ENCODE results near the gene TPP1. TPM values are rescaled to one million over a fixed set of nuclear protein-coding genes. Genes with fewer than 3 reads are reported as not detected.

TPP1 gene
- total RNA-seq, 1 experiment from 2014 or later, result 21.6 TPM

DNA sequence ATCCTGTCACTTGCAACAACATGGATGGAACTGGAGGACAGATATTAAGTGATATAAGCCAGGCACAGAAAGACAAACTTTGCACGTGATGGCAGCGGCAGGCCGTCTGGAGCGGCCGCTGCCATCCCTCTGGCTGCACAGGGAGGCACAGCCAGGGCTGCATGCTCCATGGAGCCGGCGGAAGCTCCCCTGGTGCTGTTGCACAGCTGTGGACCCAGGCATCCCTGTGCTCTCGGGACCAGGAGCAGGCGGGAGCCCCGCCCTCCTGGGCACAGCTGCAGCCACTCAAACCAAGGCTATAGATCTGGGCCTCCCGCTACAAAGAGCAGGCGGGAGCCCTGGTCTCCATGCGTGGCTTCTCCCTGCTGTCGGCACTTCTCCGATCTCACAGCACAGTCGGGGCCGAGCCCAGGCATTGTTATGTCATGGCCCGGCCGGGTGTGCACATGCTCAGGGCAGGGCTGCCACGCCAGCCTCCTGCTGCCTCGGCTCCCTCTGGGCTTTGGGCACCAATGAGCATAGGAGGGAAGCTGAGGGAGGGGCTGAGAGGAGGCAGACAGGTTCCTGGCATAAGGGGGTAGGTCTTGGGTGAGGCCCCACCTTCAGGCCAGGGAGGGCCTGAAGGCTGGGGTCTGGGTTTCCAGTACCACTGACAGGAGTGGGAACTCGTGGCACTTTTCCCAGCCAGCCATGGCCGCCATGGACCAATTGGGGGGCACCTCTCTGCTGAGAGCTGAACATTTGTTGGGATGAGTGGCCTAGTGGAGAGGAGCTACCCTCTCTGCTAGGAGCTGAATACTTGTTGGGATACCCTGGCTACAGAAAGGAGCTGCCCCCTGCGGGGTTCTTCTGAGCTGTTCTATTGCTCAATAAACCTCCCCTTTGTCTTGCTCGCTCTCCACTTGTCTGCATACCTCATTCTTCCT lies 32.5 kb downstream of the TPP1 start:
- POLR2A ChIA-PET (ENCODE audit: unreplicated experiment), result no interaction called here
- peaks cover 16% of the 10 kb centered on the region; the same call in 1 of the 2 replicates for H3K36me3 ChIP-seq (ENCODE audit: low read depth, low read length)
- CTCF ChIA-PET, result no interaction called here
- H3K79me2 ChIP-seq (ENCODE audit: low read length), result no peaks in the 10 kb centered on the region
- no peaks in the 10 kb centered on the region for H4K20me1 ChIP-seq (ENCODE audit: low read length)
- H3K27ac ChIP-seq (ENCODE audit: low read length), result no peak overlapping the region
- DNase-seq (no peak), ATAC-seq (no peak)
- no peaks in the 10 kb centered on the region for H3K9me2 ChIP-seq (replicated peaks; ENCODE audit: low read length)
- H3K4me1 ChIP-seq (ENCODE audit: insufficient read depth, low read length), result no peaks in the 10 kb centered on the region
- no peaks in the 10 kb centered on the region for H3K27me3 ChIP-seq (ENCODE audit: low read length)
- H3F3A ChIP-seq (ENCODE audit: low read length, unreplicated experiment), result no peaks in the 10 kb centered on the region
- H3K9me3 ChIP-seq (ENCODE audit: low read length), result peaks cover 8% of the 10 kb centered on the region; the same call in 1 of the 2 replicates
- H3K9ac ChIP-seq (ENCODE audit: low read length), result no peak overlapping the region
- H3K4me3 ChIP-seq (ENCODE audit: low read length), result no peak overlapping the region
- BruUV-seq (replicated peaks), result no TSS peak
- no peak overlapping the region for H3K4me2 ChIP-seq (ENCODE audit: low read length)
- intact Hi-C loops (cut with micrococcal nuclease), result no loop called here
- TF ChIP-seq, protein P1, sequence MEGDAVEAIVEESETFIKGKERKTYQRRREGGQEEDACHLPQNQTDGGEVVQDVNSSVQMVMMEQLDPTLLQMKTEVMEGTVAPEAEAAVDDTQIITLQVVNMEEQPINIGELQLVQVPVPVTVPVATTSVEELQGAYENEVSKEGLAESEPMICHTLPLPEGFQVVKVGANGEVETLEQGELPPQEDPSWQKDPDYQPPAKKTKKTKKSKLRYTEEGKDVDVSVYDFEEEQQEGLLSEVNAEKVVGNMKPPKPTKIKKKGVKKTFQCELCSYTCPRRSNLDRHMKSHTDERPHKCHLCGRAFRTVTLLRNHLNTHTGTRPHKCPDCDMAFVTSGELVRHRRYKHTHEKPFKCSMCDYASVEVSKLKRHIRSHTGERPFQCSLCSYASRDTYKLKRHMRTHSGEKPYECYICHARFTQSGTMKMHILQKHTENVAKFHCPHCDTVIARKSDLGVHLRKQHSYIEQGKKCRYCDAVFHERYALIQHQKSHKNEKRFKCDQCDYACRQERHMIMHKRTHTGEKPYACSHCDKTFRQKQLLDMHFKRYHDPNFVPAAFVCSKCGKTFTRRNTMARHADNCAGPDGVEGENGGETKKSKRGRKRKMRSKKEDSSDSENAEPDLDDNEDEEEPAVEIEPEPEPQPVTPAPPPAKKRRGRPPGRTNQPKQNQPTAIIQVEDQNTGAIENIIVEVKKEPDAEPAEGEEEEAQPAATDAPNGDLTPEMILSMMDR (conservative IDR thresholded peaks at IDR 0.05; ENCODE audit: low read depth, low read length), result no peak
- TF ChIP-seq EZH2phosphoT487 (IDR thresholded peaks at IDR 0.05; ENCODE audit: borderline replicate concordance, low read length) (no peak), EZH2 (IDR thresholded peaks at IDR 0.05; ENCODE audit: low read length, unreplicated experiment) (no peak)
- no peak overlapping the region for H2AFZ ChIP-seq (ENCODE audit: low read length)

DNA sequence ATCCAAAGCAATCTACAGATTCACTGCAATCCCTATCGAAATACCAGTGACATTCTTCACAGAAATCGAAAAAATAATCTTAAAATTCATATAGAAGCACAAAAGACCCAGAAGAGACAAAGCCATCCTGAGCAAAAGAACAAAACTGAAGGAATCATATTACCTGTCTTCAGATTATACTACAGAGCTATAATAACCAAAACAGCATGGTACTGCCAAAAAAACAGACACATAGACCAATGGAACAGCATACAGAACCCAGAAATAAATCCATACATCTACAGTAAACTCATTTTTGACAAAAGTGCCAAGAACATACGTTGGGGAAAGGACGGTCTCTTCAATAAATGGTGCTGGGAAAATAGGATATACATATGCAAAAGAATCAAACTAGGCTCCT lies 34.7 kb downstream of the TPP1 start:
- peaks cover 13% of the 10 kb centered on the region; the same call in 1 of the 2 replicates for H3K36me3 ChIP-seq (ENCODE audit: low read depth, low read length)
- ChIA-PET CTCF (no interaction called here), POLR2A (ENCODE audit: unreplicated experiment) (no interaction called here)
- BruUV-seq (replicated peaks), result no TSS peak
- no peak overlapping the region for H3K9ac ChIP-seq (ENCODE audit: low read length)
- TF ChIP-seq EZH2 (IDR thresholded peaks at IDR 0.05; ENCODE audit: low read length, unreplicated experiment) (no peak), EZH2phosphoT487 (IDR thresholded peaks at IDR 0.05; ENCODE audit: borderline replicate concordance, low read length) (no peak)
- TF ChIP-seq, protein P1 (conservative IDR thresholded peaks at IDR 0.05; ENCODE audit: low read depth, low read length), result no peak
- no peak overlapping the region for H3K4me2 ChIP-seq (ENCODE audit: low read length)
- H4K20me1 ChIP-seq (ENCODE audit: low read length), result no peaks in the 10 kb centered on the region
- H3K27ac ChIP-seq (ENCODE audit: low read length), result no peak overlapping the region
- H3K79me2 ChIP-seq (ENCODE audit: low read length), result no peaks in the 10 kb centered on the region
- no peaks in the 10 kb centered on the region for H3K9me2 ChIP-seq (replicated peaks; ENCODE audit: low read length)
- peaks cover 8% of the 10 kb centered on the region; the same call in 1 of the 2 replicates for H3K9me3 ChIP-seq (ENCODE audit: low read length)
- ATAC-seq, result no peak
- H2AFZ ChIP-seq (ENCODE audit: low read length), result no peak overlapping the region
- H3K4me1 ChIP-seq (ENCODE audit: insufficient read depth, low read length), result no peaks in the 10 kb centered on the region
- no peaks in the 10 kb centered on the region for H3F3A ChIP-seq (ENCODE audit: low read length, unreplicated experiment)
- intact Hi-C loops (cut with micrococcal nuclease), result no loop called here
- H3K27me3 ChIP-seq (ENCODE audit: low read length), result no peaks in the 10 kb centered on the region
- H3K4me3 ChIP-seq (ENCODE audit: low read length), result no peak overlapping the region
- no peak for DNase-seq

- Histone ChIP-seq H3K4me2 (ENCODE audit: low read length) (no peak overlapping the region), H3K9me2 (replicated peaks; ENCODE audit: low read length) (no peaks in the 10 kb centered on the region), H3K27me3 (ENCODE audit: low read length) (no peaks in the 10 kb centered on the region), H3K36me3 (ENCODE audit: low read depth, low read length) (peaks cover 13% of the 10 kb centered on the region; the same call in 1 of the 2 replicates), H3K4me1 (ENCODE audit: insufficient read depth, low read length) (no peaks in the 10 kb centered on the region), H4K20me1 (ENCODE audit: low read length) (no peaks in the 10 kb centered on the region), H3K79me2 (ENCODE audit: low read length) (no peaks in the 10 kb centered on the region), H3K9ac (ENCODE audit: low read length) (no peak overlapping the region), H3F3A (ENCODE audit: low read length, unreplicated experiment) (no peaks in the 10 kb centered on the region), H2AFZ (ENCODE audit: low read length) (no peak overlapping the region), H3K27ac (ENCODE audit: low read length) (no peak overlapping the region), H3K9me3 (ENCODE audit: low read length) (peaks cover 8% of the 10 kb centered on the region; the same call in 1 of the 2 replicates), H3K4me3 (ENCODE audit: low read length) (no peak overlapping the region)
- TF ChIP-seq, protein P1 (conservative IDR thresholded peaks at IDR 0.05; ENCODE audit: low read depth, low read length), result no peak
- TF ChIP-seq EZH2 (IDR thresholded peaks at IDR 0.05; ENCODE audit: low read length, unreplicated experiment) (no peak), EZH2phosphoT487 (IDR thresholded peaks at IDR 0.05; ENCODE audit: borderline replicate concordance, low read length) (no peak)
- CTCF ChIA-PET, result no interaction called here
- intact Hi-C loops (cut with micrococcal nuclease), result no loop called here
- ATAC-seq, result no peak
- POLR2A ChIA-PET (ENCODE audit: unreplicated experiment), result no interaction called here
- DNase-seq, result no peak
- no TSS peak for BruUV-seq (replicated peaks)
Observed at GRCh38 chr11:6583584-6583983, 35.6 kb downstream of the TPP1 start.

Data from PC-3 (cell line).